ENCODE data around the gene OPRD1.
"Not testable (repeated sequence)": the region's sequence is repeated elsewhere in the genome, so short reads cannot be mapped to it uniquely, and the experiment has no call there.

The OPRD1 gene

DNA sequence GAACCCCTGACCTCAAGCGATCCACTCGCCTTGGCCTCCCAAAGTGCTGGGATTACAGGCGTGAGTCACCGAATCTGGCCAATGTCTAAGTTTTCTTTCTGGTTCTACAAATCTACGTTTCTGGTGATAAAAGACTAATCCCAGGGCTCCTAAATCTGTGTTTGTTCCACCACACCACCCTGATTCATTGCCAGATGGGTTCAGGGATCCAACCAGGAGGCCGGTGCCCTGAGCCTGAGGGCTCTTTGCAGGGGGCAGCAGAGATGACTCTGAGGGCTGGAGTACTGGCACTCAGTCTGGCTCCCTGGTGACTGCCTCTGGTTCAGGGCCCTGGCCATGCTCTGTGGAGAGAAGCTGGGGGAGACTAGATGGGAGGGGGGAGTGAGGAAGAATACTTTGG is 10.5 kb upstream of the OPRD1 start:
- DNase-seq (ENCODE audit: low spot score) = no peak

DNA sequence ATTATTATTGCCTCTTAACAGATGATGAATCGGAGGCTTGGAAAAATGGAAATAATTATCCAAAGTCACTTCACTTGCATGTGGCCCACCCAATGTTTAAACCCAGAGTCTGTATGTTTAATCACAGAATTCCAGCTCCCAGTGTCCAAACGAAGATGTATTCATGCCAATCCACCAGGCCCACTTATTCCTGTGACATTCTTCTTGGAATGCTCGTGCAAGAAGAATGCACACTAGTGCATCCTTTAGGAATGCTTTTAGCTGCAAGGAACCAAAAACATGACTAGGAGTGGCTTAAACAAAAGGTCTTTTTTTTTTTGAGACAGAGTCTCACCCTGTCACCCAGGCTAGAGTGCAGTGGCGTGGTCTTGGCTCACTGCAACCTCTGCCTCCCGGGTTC is 8.9 kb upstream of the OPRD1 start:
- DNase-seq (ENCODE audit: low spot score) = no peak

- DNase-seq (ENCODE audit: low spot score) = no peak
Observed at GRCh38 chr1:28803662-28804061, 8.3 kb upstream of the OPRD1 start.

DNA sequence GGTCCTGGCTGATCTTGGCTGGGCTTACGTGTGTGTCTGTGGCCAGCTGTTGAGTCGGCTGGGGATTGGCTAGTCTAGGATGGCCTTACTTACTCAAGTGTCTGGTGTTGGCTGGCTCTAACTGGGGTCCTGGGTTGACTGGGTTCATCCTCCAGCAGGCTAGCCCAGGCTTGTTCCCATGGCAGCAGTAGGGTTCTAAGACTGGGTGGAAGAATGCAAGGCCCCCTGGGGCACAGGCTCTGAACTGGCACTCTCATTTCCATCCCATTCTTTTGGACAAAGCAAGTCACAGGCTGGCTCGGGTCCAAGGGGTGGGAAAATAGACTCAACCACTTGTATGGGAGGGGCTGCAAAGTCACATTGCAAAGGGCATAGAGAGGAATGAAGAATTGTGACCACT is 7.9 kb upstream of the OPRD1 start:
- no peak for DNase-seq (ENCODE audit: low spot score)

- DNase-seq (ENCODE audit: low spot score) = no peak
Observed at GRCh38 chr1:28807046-28807445, 4.9 kb upstream of the OPRD1 start.

DNA sequence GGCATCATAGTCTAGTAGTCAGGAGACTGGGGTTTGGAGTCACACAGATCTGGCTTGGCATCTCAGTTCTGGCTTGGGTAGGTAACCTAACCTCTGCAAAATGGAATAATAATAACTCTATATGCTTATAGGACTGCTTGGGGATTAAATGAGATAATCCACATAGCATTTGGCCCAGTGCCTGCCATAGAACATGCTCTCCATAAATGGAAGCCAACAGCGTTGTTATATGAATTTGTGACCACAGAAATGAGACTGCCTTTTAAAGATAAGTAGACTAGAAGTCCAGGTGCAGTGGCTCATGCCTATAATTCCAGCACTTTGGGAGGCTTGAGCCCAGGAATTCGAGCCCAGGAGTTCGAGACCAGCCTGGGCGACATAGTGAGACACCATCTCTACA is 4.0 kb upstream of the OPRD1 start:
- DNase-seq (ENCODE audit: low spot score) = no peak

GRCh38 chr1:28811369-28811765 is 603 bp upstream of the OPRD1 start:
- DNase-seq (ENCODE audit: low spot score) = no peak

DNA sequence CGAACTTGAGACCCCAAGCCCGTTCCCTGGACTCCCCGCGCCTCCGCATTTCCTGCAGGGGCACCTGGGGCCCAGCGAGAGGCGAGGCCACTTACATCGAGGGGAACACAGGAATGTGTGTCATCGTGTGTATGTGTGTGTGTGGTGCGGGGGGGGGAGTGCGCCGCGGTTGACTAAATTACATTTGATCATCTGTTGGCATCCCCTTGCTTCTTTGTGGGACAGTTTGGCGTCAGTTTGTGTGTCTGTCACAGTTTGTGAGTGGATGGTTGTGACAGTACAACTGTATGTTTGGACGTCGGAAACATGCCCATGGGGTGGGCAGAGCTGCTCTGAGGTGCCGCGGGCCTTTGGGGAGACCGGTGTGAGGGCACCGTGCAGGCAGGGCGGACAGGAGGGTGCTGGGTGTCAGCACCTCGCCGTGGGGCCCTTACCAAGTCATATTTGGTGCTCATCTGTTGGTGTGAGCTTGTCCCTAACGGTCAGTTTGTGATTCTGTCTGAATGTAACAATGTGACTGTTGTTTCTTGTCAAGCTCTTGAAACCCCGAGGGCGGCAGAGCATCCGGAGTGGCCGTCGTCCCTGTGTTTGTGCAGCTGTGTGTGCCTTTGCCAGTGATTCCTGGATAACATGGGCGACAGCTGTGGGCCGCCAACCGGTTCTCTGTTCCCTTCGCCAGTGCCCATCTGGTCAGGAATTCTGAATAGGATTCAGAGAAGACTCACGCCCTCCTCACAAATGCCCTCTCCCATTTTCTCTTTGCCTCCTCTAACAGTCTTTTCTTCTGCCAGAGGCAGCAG is 899 bp downstream of the OPRD1 start:
- DNase-seq (ENCODE audit: low spot score) = no peak

- DNase-seq (ENCODE audit: low spot score) = no peak
Observed at GRCh38 chr1:28813931-28814465, 2.0 kb downstream of the OPRD1 start.

DNA sequence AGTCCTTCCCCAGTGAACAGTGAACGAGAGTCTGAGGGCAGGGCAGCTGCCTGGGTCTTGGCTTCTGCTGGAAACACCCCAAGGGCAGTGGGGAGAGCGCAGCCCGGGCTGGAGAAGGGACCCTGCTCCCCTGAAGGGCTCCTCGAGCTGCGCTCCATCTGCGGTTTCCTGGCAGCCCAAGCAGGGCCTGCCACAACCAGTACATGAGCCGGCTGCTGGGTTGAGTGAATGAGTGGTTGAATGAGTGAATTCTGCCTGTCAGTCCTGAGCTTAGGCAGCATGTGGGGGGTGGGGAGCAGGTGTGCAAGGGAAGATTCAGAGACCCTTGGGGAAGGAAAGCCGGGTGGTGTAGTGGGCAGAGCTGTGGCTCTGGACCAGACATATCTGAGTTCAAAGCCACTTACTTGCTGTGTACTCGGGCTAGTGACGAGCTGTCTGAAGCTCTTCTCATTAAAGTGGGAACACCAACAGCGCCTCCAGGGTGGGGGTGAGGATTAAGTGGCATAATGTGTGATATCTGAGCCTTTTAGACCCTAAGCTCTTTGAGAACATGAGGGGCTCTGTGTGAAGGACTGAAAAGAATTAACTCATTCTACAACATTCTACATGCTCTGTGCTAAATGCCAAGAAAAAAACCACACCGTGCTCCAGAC is 3.7 kb downstream of the OPRD1 start:
- no peak for DNase-seq (ENCODE audit: low spot score)

DNA sequence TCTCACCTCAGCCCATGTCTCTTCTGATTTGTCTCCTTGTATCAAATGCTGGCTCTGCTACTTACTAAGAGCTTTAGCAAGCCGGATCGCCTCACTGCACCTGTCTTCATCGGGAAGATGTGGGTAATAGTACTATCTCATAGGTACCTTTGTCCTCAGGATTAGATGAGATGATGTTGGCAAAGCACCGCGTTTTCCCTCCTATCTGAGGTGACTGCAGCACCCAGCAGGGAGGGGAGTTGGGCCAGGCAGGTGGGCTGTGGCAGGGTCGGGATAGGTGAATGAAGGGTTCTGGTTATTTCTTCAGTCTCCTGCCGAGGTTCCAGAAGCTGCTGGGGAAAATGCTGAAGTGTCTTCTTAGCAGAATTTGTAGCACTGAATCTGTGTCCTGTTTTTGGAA is 5.2 kb downstream of the OPRD1 start:
- no peak for DNase-seq (ENCODE audit: low spot score)

GRCh38 chr1:28819020-28819419 is 7.0 kb downstream of the OPRD1 start:
- DNase-seq (ENCODE audit: low spot score) = no peak

GRCh38 chr1:28822799-28823198 is 10.8 kb downstream of the OPRD1 start:
- DNase-seq (ENCODE audit: low spot score) = no peak

GRCh38 chr1:28824061-28824460 is 12.1 kb downstream of the OPRD1 start:
- DNase-seq (ENCODE audit: low spot score) = not testable (repeated sequence)

DNA sequence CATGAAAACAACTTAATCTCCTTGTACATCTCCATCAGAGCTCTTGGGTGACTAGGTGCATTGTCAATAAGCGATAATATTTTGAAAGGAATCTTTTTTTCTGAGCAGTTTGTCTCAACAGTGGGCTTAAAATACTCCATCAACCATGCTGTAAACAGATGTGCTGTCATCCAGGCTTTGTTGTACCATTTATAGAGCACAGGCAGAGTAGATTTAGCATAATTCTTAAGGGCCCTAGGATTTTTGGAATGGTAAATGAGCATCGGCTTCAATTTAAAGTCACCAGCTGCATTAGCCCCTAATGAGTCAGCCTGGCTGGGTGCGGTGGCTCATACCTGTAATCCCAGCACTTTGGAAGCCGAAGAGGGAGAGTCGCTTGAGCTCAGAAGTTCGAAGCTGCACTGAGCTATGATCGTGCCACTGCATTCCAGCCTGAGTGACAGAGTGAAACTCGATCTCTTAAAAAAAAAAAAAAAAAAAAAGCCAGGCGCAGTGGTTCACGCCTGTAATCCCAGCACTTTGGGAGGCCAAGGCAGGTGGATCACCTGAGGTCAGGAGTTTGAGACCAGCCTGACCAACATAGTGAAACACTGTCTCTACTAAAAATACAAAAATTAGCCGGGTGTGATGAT is 16.4 kb downstream of the OPRD1 start:
- not testable (repeated sequence) for DNase-seq (ENCODE audit: low spot score)

GRCh38 chr1:28830814-28831213 is 18.8 kb downstream of the OPRD1 start:
- no peak for DNase-seq (ENCODE audit: low spot score)

GRCh38 chr1:28832966-28833365 is 21.0 kb downstream of the OPRD1 start:
- no peak for DNase-seq (ENCODE audit: low spot score)

DNA sequence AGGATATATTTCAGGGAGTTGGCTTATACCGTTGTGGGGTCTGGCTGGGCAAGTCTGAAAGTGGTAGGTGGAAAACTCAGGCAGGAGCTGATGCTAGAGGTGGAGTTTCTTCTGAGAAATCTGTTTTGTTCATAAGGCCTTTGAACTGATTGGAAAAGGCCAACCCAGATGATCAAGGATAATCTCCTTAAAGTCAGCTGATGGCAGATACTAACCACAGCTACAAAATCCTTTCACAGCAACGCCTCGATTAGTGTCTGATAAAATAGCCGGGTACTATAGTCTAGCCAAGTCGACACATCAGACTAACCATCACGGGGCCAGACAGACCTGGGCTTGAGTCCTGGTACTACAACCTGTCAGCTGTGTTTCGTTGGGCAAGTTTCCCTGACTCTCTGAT is 21.4 kb downstream of the OPRD1 start:
- no peak for DNase-seq (ENCODE audit: low spot score)

DNA sequence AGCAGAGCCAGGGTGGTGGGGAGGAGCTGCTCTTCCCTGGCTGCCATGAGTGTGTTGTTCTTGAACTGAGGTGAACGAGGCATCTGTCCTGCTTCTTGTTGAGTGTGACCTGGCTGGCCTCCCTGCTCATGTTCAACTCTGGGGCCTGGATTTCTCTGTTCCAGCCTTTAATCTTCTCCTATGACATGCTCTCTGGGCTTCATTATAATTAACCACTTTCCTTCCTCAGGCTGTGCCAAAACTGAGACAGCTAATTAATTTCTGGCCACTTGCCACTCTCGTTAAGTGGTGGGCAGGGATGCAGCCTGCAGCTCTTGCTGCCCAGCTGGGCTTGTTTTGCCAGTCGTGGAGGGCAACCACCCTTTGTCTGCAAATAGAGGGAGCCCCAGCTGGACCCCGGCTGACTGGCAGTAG is 23.3 kb downstream of the OPRD1 start:
- no peak for DNase-seq (ENCODE audit: low spot score)

DNA sequence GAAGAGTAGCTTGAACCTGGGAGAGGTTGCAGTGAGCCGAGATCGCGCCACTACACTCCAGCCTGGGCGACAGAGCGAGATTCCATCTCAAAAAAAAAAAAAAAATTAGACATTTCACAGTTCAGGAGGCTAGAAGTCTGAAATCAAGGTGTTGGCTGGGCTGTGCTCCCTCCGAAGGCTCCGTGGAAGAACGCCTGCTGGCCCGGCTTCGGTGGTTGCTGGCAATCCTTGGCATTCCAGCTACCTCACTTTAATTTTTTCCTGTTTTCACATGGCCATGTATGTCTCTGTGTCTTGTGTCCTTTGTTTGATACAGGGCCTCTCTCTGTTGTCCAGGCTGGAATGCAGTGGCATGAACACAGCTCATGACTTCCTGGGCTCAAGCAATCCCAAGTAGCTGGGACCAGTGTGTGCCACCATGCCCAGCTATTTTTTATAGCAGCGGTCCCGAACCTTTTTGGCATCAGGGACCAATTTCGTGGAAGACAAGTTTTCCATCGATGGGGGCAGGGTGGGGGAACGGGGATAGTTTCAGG is 24.5 kb downstream of the OPRD1 start:
- no peak for DNase-seq (ENCODE audit: low spot score)

DNA sequence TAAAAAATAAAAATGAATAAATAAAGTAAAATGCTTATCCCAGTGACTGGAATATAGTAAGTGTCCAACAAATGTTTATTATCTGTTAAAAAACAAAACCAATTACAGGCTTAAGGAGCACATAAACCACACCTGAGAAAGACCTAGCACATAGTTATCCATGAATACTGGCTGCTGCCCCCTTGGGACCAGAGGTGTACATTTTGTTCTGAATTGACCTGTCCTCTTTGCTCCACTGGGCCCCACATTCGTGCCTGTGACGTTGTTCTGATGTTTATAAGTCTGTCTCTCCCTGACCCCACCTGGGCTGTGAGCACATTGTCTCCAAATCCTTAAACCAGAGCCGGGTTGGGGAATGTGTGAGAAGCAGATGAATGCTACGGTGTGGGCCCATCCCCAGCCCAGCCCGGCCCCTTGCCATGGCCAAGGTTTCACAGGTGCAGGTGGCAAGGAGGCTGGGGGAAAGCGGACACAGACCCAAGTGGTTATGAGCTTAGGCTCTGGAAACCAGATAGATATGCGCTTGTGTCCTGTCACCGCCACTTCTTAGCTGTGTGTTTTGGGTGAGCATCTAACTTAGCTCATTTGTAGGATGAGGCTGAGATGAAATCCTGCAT is 29.1 kb downstream of the OPRD1 start:
- no peak for DNase-seq (ENCODE audit: low spot score)

DNA sequence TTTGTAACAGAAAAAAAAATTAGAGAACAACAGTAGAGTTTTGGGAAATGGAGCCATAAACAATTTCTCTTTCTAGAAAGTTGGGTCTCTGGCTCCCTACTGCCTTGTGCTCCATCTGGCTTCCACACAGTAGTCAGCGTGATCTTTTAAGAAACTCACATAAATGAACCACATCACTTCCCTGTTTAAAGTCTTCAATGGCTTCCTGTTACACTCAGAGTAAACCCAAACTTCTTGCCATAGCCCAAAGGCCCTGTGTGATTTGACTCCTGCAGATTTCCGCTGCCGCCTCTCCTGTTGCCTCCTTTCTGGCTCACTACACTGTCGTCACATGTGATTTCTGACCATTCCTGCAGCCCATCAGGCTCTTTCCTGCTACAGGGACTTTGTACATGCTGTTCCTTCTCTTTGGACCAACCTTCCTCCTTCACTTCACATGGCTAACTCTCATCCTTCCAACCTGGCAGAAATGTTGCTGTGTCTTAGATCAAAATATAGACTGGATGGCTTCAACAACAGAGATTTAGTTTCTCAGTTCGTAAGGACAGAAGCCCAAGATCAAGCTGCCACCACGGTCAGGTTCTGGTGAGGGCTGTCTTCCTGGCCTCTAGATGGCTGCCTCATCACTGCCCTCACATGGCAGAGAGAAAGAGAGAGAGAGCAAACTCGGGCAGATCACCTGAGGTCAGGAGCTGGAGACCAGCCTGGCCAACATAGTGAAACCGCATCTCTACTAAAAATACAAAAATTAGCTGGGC is 34.0 kb downstream of the OPRD1 start:
- no peak for DNase-seq (ENCODE audit: low spot score)
